DLD1 (cell line): ENCODE results near the gene STAT5B.
"Not testable (repeated sequence)": the region's sequence is repeated elsewhere in the genome, so short reads cannot be mapped to it uniquely, and the experiment has no call there.

Experiments
- in situ Hi-C: cut with HindIII; loops from 2 replicates; pipeline ENCODE4 v1.10.0; 2017; ENCODE audit warnings: low sequenced_read_pairs

STAT5B gene

GRCh38 chr17:42200706-42201457, 75.3 kb downstream of the STAT5B start:
- in situ Hi-C loops: no loop called here

- in situ Hi-C loops: no loop called here
Measured at GRCh38 chr17:42199416-42200011, 76.7 kb downstream of the STAT5B start.

- in situ Hi-C loops: no loop called here
Measured at GRCh38 chr17:42198897-42199296, 77.3 kb downstream of the STAT5B start.

- in situ Hi-C loops: no loop called here
Measured at GRCh38 chr17:42197564-42198156, 78.5 kb downstream of the STAT5B start.

GRCh38 chr17:42193969-42194899, 82.0 kb downstream of the STAT5B start, which contains the start of gene GHDC:
Gene GHDC (minus strand): TSS chr17:42194494. CDS start chr17:42193581, 913 bp downstream.
- in situ Hi-C loops: no loop called here

GRCh38 chr17:42193216-42193968, 82.8 kb downstream of the STAT5B start:
- in situ Hi-C loops: no loop called here

GRCh38 chr17:42192189-42193126, 83.7 kb downstream of the STAT5B start:
- in situ Hi-C loops: no loop called here

GRCh38 chr17:42191275-42191608, 84.9 kb downstream of the STAT5B start:
- in situ Hi-C loops: no loop called here

DNA sequence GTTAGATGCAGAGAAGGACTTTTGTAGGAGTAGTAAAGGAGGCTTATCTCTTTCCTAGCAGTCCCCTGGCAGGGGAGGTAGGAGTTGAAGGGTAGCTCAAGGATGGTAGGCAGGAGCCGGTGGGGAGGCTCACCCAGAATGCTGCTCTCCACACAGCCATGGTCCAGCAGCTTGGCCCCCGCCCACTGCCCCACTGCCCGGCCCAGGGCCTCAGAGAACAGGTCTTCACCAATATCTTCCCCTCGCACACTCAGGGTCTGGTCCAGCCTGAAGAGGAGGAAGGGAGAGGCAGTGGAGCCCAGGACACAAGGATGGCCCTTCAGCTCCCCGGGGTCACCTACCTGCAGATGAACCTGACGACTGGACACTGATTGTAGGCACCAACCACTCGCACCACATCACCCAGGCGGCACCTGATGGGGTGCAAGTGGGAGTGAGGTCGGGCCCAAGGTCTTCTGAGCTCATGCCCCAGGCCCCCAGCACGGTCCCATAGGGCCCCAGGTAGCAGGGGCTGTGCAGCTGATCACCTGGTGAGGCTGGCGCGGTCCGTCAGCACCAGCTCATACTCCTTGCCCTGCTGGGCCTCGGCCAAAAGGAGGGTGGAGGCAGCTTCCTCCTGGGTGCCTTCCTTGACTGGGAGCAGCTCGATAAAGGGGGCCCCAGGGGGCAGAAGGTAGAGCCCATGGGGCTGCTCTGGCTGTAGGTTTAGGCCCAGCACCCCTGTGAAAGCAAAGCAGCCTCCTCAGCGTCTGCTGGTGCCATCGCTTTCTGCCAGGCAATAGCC, 85.5 kb downstream of the STAT5B start:
- in situ Hi-C loops: no loop called here

GRCh38 chr17:42189651-42189965, 86.6 kb downstream of the STAT5B start:
- in situ Hi-C loops: no loop called here

GRCh38 chr17:42188749-42189650, 87.2 kb downstream of the STAT5B start:
- in situ Hi-C loops: no loop called here

DNA sequence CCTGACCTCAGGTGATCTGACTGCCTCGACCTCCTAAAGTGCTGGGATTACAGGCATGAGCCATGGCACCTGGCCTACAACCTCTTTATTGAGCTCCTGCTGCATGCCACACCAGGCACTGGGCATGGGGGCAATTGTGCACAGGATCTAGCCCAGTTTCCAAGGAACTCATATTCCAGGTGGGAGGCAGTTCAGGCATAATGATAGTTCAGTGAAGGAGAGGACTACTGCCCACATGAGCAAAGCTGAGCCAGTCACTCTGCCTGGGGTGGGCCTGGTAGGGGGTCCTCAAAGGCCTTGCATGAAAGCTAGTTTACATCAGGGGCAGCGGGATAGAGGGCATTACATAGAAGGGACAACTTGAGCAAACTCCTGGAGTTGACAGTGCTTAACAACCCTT, 88.4 kb downstream of the STAT5B start:
- in situ Hi-C loops: no loop called here

DNA sequence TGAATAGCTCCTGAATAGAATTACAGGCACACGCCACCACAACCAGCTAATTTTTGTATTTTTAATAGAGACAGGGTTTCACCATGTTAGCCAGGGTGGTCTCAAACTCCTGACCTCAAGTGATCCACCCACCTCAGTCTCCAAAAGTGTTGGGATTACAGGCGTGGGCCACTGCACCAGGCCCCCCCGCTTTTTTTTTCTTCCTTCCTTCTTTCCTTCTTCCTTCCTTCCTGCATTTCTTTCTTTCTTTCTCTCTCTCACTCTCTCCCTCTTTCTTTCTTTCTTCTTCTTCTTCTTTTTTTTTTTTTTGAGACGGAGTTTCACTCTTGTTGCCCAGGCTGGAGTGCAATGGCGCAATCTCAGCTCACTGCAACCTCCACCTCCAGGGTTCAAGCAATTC, 90.0 kb downstream of the STAT5B start:
- in situ Hi-C loops: not testable (repeated sequence)

DNA sequence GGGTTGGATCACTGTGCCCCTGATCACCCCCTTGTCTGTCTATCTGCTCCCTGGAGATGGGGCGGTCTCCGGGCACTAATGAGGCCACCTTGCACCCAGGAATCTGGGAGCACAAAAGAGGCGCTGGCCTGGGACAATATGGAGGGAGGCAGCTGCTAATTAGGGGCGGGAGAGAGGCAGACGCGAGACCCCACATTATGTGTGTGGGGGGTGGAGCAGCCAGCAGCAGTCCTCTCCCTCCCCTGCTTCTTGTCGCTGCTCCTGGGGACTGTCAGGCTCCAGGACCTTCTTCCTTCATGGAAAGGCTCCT, 90.6 kb downstream of the STAT5B start:
- in situ Hi-C loops: no loop called here

- in situ Hi-C loops: no loop called here
Measured at GRCh38 chr17:42184713-42185620, 91.2 kb downstream of the STAT5B start, which contains the start of gene HCRT. Gene HCRT (minus strand): TSS chr17:42185452. CDS start chr17:42185365, 87 bp downstream.

DNA sequence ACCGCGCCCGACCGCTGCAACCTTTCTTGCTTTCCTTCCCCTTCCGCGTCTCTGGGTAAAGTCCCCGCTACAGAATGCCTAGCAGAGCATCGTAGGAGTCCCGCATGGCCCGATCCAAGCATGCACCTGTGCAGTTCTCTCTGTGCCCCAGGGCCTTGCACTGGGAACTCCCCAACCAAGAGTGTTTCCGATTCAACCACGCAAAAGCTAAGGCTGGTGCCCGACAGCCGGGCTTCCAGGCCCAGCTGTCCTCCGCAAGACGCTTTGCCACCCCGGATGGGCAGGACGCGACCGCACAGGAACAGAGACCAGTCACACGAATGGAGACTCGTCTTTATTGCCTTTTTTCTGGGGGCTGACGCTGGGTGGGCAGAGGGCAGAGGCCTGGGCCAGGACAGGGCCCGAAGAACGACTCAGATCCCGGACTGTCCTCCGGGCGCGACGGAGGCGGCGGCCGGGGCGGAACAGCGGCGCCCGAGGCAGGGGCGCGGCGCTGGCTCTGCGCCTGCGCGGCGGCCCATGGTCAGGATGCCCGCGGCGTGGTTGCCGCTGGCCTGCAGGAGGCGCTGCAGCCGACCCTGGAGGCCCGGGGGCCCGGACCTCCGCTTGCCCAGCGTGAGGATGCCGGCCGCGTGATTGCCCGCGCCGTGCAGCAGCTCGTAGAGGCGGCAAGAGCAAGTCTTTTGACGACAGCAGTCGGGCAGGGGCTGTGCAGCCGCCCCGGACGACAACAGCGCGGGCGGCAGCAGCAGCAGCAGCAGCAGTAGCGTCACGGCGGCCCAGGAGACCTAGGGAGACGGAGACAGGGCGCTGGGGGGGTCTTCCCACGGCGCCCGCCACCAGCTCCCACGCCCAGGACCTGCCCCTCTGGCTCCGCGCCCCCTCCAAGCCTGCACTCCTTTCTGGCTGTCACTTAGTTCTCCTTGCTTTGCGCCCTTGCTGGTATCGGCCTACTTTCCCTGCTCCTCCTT, 92.2 kb downstream of the STAT5B start:
- in situ Hi-C loops: no loop called here
